Tibial artery (tissue), 4 donors: ENCODE measurements around the gene MON2.

Source experiments
- DNase-seq, 2 donors: peaks; one replicate each; pipeline ENCODE4 v3.0.0-alpha.2; 2019
- H3K27ac ChIP-seq, 2 donors: fragments of 200-600 bp; sonication (generic) in 1 of 2; 1 replicate in 1 of 2; 2 replicates in 1 of 2; pipeline ENCODE4 v1.5.1; 2018 to 2019; ENCODE audit warnings: mild to moderate bottlenecking in 1 of 2
- H3K27me3 ChIP-seq, 2 donors: fragments of 200-600 bp; sonication (generic) in 1 of 2; one replicate each; pipeline versions ENCODE4 v1.5.1 to v1.6.0; 2016 to 2019
- H3K36me3 ChIP-seq, 3 donors: fragments of 200-600 bp; sonication (generic) in 2 of 3; one replicate each; pipeline ENCODE4 v1.5.1; 2016 to 2019; ENCODE audit warnings: mild to moderate bottlenecking in 2 of 3
- H3K4me1 ChIP-seq, 4 donors: fragments of 200-600 bp; sonication (generic) in 2 of 4; 1 replicate in 3 of 4; 2 replicates in 1 of 4; pipeline ENCODE4 v1.5.1; 2016 to 2019
- H3K4me3 ChIP-seq, 2 donors: fragments of 200-600 bp; sonication (generic) in 1 of 2; 1 replicate in 1 of 2; 2 replicates in 1 of 2; pipeline ENCODE4 v1.5.1; 2018 to 2019; ENCODE audit warnings: mild to moderate bottlenecking in 2 of 2
- H3K9me3 ChIP-seq, 3 donors: fragments of 200-600 bp; sonication (generic) in 1 of 3; one replicate each; pipeline ENCODE4 v1.5.1; 2016 to 2019
- intact Hi-C: fragments of 100-400 bp; cut with DNase I; formaldehyde crosslinking; loops from one replicate; pipeline ENCODE4 v1.15.0; 2023; ENCODE audit warnings: low total_unique reads
- TF ChIP-seq, protein P1 (sequence below), 2 experiments: fragments of 200-600 bp in 1 of 2; fragments of 450-650 bp in 1 of 2; IDR thresholded peaks; one replicate each; pipeline ENCODE4 v1.5.1; 2017 to 2019; ENCODE audit warnings: antibody characterized with exemption in 2 of 2, mild to moderate bottlenecking in 1 of 2, moderate library complexity in 1 of 2

MON2 gene

DNA sequence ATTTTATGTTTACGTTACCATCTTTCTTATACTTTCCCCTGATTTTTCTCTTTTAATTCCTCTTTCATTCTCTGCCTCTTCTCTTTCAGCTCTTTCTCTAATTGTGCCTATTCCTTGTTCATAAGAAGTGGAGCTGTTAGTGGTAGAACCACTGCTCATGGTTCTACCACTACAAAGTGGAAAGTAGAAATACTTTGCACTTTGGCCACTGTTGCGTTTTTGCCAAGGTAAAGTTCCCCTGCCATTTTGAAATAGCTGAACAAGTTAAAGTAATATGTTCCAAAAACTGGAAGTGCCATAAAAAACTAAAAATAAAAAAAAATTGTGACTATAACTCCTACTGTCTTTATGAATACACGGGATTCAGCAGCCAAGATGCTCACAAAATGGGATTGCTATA lies 130.6 kb downstream of the MON2 start:
- peaks cover 0 to 8% (median 2%) of the 10 kb centered on the region in 4 donors for H3K4me1 ChIP-seq
- H3K27me3 ChIP-seq: no peaks in the 10 kb centered on the region
- no peak overlapping the region for H3K27ac ChIP-seq
- peaks cover 0 to 10% (median 5%) of the 10 kb centered on the region in 3 donors for H3K36me3 ChIP-seq
- no peaks in the 10 kb centered on the region for H3K9me3 ChIP-seq
- intact Hi-C loops: no loop called here
- H3K4me3 ChIP-seq: no peak overlapping the region
- no peak for DNase-seq
- TF ChIP-seq, protein P1, sequence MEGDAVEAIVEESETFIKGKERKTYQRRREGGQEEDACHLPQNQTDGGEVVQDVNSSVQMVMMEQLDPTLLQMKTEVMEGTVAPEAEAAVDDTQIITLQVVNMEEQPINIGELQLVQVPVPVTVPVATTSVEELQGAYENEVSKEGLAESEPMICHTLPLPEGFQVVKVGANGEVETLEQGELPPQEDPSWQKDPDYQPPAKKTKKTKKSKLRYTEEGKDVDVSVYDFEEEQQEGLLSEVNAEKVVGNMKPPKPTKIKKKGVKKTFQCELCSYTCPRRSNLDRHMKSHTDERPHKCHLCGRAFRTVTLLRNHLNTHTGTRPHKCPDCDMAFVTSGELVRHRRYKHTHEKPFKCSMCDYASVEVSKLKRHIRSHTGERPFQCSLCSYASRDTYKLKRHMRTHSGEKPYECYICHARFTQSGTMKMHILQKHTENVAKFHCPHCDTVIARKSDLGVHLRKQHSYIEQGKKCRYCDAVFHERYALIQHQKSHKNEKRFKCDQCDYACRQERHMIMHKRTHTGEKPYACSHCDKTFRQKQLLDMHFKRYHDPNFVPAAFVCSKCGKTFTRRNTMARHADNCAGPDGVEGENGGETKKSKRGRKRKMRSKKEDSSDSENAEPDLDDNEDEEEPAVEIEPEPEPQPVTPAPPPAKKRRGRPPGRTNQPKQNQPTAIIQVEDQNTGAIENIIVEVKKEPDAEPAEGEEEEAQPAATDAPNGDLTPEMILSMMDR (IDR thresholded peaks at IDR 0.05): no peak

DNA sequence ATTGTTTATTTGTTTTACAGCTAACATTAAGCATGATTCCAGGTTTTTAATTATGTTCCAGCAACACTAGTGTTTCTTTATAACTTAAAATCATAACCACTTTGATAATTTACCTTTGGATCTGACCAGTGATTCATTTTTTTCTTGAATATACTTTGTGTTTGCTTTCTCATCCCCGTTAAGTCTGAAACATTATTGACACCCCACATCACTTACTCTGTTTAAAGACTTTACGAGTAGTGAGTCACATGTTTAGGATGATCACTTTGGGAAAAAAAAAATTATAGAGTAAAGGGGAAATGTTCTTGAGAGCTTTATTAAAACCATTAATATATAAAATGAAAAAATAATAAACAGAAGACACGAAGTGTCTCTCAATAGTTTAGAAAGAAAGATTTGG lies 132.2 kb downstream of the MON2 start:
- intact Hi-C loops: no loop called here
- no peaks in the 10 kb centered on the region for H3K9me3 ChIP-seq
- H3K4me3 ChIP-seq: no peak overlapping the region
- H3K27me3 ChIP-seq: no peaks in the 10 kb centered on the region
- no peak overlapping the region for H3K27ac ChIP-seq
- no peak for DNase-seq
- peaks cover 0 to 8% (median 2%) of the 10 kb centered on the region in 4 donors for H3K4me1 ChIP-seq
- H3K36me3 ChIP-seq: no peaks in the 10 kb centered on the region
- TF ChIP-seq, protein P1 (IDR thresholded peaks at IDR 0.05): no peak

GRCh38 chr12:62599854-62600437 lies 133.3 kb downstream of the MON2 start:
- intact Hi-C loops: loop anchor here (5.0 kb wide), 1 partner anchor 192 kb away; no protein-coding TSS in a partner anchor
- Histone ChIP-seq H3K9me3 (no peaks in the 10 kb centered on the region), H3K4me1 (peaks cover 0 to 11% (median 2%) of the 10 kb centered on the region in 4 donors), H3K36me3 (no peaks in the 10 kb centered on the region), H3K27ac (no peak overlapping the region), H3K27me3 (no peaks in the 10 kb centered on the region), H3K4me3 (no peak overlapping the region)
- no peak for DNase-seq
- TF ChIP-seq, protein P1 (IDR thresholded peaks at IDR 0.05): no peak

DNA sequence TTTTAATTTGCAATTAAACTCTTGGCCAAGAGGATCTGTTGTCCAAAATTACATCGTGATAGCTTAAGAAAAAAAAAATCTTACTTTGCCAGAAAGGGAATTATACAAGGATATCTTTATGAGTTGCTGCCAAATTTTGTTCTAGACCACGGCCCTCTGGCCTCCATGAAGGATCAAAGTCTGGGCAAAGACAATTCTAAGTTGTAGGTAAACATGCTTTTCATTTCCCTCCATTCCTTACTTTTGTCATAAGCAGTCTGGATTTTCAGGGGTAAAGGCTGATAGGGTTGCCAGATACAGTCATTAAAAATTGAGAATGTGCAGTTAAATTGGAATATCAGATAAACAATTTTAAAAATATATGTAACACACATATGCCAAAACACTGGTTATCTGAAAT lies 135.1 kb downstream of the MON2 start:
- TF ChIP-seq, protein P1 (IDR thresholded peaks at IDR 0.05): no peak
- Histone ChIP-seq H3K36me3 (no peaks in the 10 kb centered on the region), H3K9me3 (no peaks in the 10 kb centered on the region), H3K4me1 (peaks cover 0 to 24% (median 6%) of the 10 kb centered on the region in 4 donors), H3K27me3 (no peaks in the 10 kb centered on the region), H3K27ac (peak overlapping the region; percentile 96 to 99), H3K4me3 (peak overlapping the region; percentile 81 to 87)
- intact Hi-C loops: loop anchor here (5.0 kb wide), 1 partner anchor 191 kb away; no protein-coding TSS in a partner anchor
- DNase-seq: no peak

DNA sequence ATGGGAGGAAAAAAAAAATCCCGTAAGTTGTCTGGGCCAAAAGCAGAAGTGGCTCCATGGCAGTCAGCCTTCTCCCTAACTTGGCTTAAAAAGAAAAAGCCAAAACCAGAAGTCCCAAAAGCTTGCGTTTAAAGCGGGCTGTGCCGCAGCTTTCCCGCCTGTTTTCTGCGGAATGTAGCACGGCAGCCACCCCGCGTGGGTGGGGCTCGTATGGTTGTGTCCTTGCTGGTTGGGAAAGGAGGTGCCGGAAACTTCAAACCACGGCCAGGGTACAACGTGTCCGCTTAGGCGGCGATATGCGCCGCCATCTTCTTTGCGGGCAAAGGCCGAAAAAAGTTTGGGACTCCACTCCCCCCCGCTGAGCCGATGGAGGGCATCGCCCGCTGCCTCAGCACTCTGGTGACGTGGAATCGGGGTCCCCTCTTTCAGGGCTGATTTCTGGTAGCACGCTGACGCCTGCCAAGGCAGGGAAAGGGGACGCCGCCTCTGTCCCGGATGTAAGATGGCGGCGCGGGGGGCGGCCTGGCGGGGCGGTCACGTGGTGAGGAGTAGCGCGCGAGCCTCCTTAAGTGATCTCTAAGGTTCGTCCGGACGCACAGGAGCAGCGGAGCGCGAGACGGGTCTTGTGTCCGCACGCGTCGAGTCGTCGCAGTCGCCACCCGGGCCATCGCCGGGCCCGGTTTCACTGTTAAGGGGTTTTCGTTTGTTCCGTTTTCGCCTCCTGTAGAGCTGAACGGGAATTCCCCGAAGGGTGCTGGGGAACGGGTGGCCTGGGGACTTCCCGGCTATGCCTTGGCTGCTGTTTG lies 135.8 kb downstream of the MON2 start:
- Histone ChIP-seq H3K4me1 (peaks cover 0 to 24% (median 6%) of the 10 kb centered on the region in 4 donors), H3K27ac (peak overlapping the region; percentile 96 to 99), H3K36me3 (no peaks in the 10 kb centered on the region), H3K9me3 (no peaks in the 10 kb centered on the region), H3K27me3 (no peaks in the 10 kb centered on the region), H3K4me3 (peak overlapping the region; percentile 81 to 87)
- peak; percentile 90 to 93 for DNase-seq
- intact Hi-C loops: loop anchor here (5.0 kb wide), 1 partner anchor 190 kb away; no protein-coding TSS in a partner anchor
- TF ChIP-seq, protein P1 (IDR thresholded peaks at IDR 0.05): no peak
